Psoas muscle (tissue), 8 donors: ENCODE results near the gene PAX6. TPM values are rescaled to one million over a fixed set of nuclear protein-coding genes. Genes with fewer than 3 reads are reported as not detected.

Source experiments
- ATAC-seq, 4 donors: fragments of 200-7000 bp; cut with Tn5 transposase; one replicate each; pipeline ENCODE4 v1.9.1; 2020; ENCODE audit warnings: moderate library complexity in 3 of 4, mild to moderate bottlenecking in 2 of 4
- DNase-seq, 2 donors: peaks; one replicate each; pipeline ENCODE4 v3.0.0-alpha.2; 2020
- H3K27ac ChIP-seq: fragments of 200-600 bp; one replicate; pipeline ENCODE4 v1.8.0; 2022
- H3K27me3 ChIP-seq, 3 donors: fragments of 200-600 bp in 1 of 3; one replicate each; pipeline versions ENCODE4 v1.6.1 to v1.8.0; 2013 to 2022; ENCODE audit warnings: low read length in 2 of 3, mild to moderate bottlenecking in 2 of 3, moderate library complexity in 1 of 3; ENCODE audit not compliant: insufficient read depth in 3 of 3
- H3K36me3 ChIP-seq, 2 donors: fragments of 200-600 bp in 1 of 2; one replicate each; pipeline versions ENCODE4 v1.6.1 to v1.8.0; 2013 to 2022; ENCODE audit warnings: low read depth in 1 of 2, mild to moderate bottlenecking in 1 of 2, moderate library complexity in 1 of 2; ENCODE audit not compliant: insufficient read depth in 1 of 2
- H3K4me1 ChIP-seq: fragments of 200-600 bp; one replicate; pipeline ENCODE4 v1.8.0; 2022
- H3K4me3 ChIP-seq: fragments of 200-600 bp; one replicate; pipeline ENCODE4 v1.8.0; 2022; ENCODE audit warnings: mild to moderate bottlenecking
- H3K9me3 ChIP-seq: fragments of 200-600 bp; one replicate; pipeline ENCODE4 v1.8.0; 2022
- WGBS, 3 donors: extraction: QIAGEN DNeasy Blood & Tissue Kit; methylation state at CpG; one replicate each; pipeline versions ENCODE4 v1.1.6 to v1.1.7; 2013; 5-methylcytosine and 5-hydroxymethylcytosine counted together
- intact Hi-C, 2 donors: fragments of 100-400 bp; cut with DNase I; formaldehyde crosslinking; loops; one replicate each; pipeline versions ENCODE4 v1.11.0 to v1.14.2; 2022
- polyA plus RNA-seq, 3 donors: library from polyadenylated mRNA; stranded (reverse); fragments of 200-250 nt; gene quantifications; one replicate each; pipeline ENCODE4 v1.2.3, GENCODE V29; 2013
- total RNA-seq, 4 donors: library from RNA; stranded (reverse); fragmentation: NEBNext Ultra II Directional in 2 of 4; extraction: Animal tissue kit (Norgen Biotek cat#: 25700) in 2 of 4; gene quantifications; one replicate each; pipeline versions ENCODE4 v1.2.1 to v1.2.4, GENCODE V29; 2021 to 2023
- TF ChIP-seq, protein P1 (sequence below): fragments of 200-600 bp; IDR thresholded peaks from one replicate; pipeline ENCODE4 v1.8.0; 2022; ENCODE audit warnings: antibody characterized with exemption
- donor health status: healthy with polysubstance abuse.
- donor health status: DM: no; HTN: no; CAD: no; lungs with moderate emphysema.
- donor health status: Bipolar disorder and iron deficiency.
- donor health status: healthy.
- donor health status: DM: yes; HTN: yes; CAD: no.
- donor health status: DM: no; HTN: no; CAD: no.
- donor health status: DM: no; HTN: no; CAD: no.
- donor health status: DM: yes; HTN: yes; CAD: no.

The PAX6 gene
- total and polyA plus RNA-seq, 7 donors: 0.75 TPM; not detected in 6

DNA sequence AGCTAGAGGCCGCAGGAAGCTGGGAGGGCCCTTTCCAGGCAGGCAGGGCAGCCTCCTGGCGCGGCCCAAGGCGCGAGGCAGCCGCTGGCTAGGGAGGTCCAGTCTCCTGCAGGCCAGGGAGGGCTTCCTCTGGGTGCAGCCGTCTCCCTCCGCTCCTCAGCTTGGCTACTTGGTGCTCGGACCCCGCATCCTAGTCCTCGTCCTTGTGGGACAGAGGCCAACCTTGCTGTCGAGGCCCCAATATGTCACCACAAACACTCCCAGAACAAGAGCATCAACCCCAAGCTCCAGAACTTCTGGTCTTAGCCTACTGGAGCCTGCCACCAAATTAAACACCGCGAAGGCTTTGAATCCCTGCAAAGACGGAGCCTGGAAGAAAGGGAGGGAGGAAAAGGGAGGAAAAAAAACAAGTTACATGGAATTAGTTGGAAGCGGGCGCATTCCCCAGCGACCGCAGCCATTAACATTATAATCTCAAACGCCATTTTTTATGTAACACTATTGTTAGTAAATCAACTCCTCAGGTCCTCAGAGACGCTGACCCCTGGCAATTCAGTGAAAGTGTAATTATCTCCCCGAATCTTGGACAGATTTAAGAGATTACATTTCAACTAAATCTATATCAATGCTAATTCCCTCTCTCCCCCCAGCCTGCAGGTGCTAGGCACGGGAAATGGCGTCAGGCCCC is 12.7 kb upstream of the PAX6 start:
- 24 to 28% (median 28%) methylated on average over 23 to 24 of the region's 24 CpGs for WGBS, 3 donors
- ATAC-seq: no peak
- intact Hi-C loops: no loop called here

DNA sequence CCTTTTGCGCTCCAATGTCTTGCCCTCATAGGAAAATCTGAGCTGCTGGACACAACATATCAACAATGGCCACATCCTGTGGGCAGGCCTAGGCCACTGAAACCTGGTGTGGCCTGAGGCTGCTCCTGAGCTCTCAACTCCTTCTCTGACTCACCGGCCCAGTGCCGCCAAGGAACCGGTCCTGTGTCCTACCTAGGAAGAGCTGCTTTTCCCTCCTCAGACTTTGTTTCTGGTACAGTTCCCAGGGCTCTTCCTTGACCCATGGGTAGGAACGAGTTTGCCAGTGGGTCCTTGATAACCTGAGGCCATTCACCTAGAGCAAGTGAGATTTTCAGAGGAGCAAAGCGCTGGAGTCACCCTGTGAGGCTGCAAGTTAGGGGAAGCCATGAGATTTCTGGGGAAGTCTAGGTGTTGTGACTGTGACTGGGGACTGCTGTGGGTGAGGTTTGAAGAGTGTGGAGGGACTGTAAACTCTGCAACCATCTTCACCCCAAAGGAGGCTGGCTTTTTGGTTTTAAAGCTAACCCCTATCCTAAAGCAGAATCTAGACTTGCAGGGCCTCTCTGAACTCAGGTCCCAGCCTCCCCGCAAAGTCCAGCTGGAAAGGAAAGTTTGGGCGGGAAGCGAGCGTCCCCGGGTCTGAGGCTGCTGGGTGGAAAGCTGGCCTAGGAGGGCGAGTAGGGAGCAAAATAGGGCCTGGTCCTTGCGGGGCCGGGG is 12.0 kb upstream of the PAX6 start:
- peaks cover 0 to 100% (median 75%) of the 10 kb centered on the region in 3 donors for H3K27me3 ChIP-seq
- intact Hi-C loops: no loop called here
- 55 to 68% (median 60%) methylated on average over 14 of the region's 14 CpGs for WGBS, 3 donors
- H3K27ac ChIP-seq: no peak overlapping the region
- DNase-seq (no peak), ATAC-seq (no peak)
- TF ChIP-seq, protein P1, sequence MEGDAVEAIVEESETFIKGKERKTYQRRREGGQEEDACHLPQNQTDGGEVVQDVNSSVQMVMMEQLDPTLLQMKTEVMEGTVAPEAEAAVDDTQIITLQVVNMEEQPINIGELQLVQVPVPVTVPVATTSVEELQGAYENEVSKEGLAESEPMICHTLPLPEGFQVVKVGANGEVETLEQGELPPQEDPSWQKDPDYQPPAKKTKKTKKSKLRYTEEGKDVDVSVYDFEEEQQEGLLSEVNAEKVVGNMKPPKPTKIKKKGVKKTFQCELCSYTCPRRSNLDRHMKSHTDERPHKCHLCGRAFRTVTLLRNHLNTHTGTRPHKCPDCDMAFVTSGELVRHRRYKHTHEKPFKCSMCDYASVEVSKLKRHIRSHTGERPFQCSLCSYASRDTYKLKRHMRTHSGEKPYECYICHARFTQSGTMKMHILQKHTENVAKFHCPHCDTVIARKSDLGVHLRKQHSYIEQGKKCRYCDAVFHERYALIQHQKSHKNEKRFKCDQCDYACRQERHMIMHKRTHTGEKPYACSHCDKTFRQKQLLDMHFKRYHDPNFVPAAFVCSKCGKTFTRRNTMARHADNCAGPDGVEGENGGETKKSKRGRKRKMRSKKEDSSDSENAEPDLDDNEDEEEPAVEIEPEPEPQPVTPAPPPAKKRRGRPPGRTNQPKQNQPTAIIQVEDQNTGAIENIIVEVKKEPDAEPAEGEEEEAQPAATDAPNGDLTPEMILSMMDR: no peak
- H3K9me3 ChIP-seq: no peaks in the 10 kb centered on the region
- no peaks in the 10 kb centered on the region for H3K36me3 ChIP-seq
- H3K4me1 ChIP-seq: no peaks in the 10 kb centered on the region
- H3K4me3 ChIP-seq: no peak overlapping the region

More for the DNA sequence above, 12.7 kb upstream of the PAX6 start:
- no peaks in the 10 kb centered on the region for H3K36me3 ChIP-seq
- H3K27ac ChIP-seq: no peak overlapping the region
- no peaks in the 10 kb centered on the region for H3K4me1 ChIP-seq
- DNase-seq: no peak
- H3K4me3 ChIP-seq: no peak overlapping the region
- TF ChIP-seq, protein P1: no peak
- peaks cover 0 to 100% (median 68%) of the 10 kb centered on the region in 3 donors for H3K27me3 ChIP-seq
- H3K9me3 ChIP-seq: no peaks in the 10 kb centered on the region

DNA sequence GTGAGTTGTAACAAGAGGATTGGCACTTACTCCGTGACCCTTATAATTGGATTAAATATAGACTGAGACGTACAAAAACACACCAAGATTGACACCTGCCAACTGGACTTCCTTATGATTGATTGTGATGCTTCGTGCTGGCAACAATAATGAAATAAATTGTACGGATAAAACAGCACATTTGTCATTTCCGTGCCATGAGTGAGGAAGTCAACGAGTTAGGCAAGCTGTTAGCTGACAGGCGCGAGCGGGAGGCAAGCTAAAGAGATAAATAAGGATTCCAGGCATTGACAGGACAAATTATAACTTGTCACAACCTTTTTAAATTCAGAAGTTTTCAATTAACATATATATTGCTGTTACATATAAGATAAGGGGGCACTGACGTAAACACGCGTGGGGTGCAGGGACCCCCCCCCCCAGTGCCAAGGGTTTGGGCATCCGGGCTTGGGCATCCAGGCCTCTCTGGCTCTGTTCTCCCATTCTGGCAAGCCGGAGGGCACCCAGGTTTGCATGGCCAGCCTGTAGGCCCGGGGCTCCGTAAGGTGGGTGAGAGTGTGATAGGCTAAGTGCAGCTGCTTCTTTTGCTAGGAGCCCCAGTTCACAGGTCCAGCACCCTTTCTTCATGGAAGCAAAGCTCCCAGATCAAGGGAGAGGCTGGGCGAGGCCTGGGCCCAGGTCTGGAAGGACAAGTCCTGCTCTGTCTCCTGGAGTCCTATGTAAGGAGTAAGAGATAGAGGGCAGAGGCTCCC is 11.2 kb upstream of the PAX6 start:
- Histone ChIP-seq H3K4me3 (no peak overlapping the region), H3K4me1 (peaks cover 7% of the 10 kb centered on the region), H3K27ac (no peak overlapping the region), H3K36me3 (no peaks in the 10 kb centered on the region), H3K9me3 (no peaks in the 10 kb centered on the region), H3K27me3 (peaks cover 0 to 100% (median 78%) of the 10 kb centered on the region in 3 donors)
- WGBS, 3 donors: 46 to 54% (median 51%) methylated on average over 17 of the region's 17 CpGs
- TF ChIP-seq, protein P1: no peak
- no peak for DNase-seq
- ATAC-seq: no peak
- intact Hi-C loops: no loop called here

DNA sequence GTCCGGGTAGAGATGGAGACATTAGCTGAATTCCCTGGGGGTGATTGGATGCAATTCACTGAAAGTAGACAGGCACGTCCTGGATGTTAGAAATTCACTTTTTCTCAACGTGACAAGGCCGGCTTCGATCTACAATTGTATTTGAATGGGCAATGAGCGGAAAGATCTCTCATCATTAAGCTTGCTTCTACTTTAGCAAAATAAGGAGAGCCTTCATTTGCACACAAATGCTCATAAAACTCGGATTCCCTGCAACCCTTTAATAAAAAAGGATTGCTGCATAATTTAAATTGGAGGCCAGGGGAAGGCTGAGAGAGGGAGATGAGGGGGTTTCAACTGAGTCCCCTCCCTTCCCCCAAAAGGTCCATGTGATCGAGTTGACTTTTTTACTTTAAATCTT is 10.6 kb upstream of the PAX6 start:
- ATAC-seq: no peak
- Histone ChIP-seq H3K27ac (no peak overlapping the region), H3K9me3 (no peaks in the 10 kb centered on the region), H3K27me3 (peaks cover 0 to 100% (median 78%) of the 10 kb centered on the region in 3 donors), H3K36me3 (no peaks in the 10 kb centered on the region), H3K4me3 (no peak overlapping the region), H3K4me1 (peaks cover 13% of the 10 kb centered on the region)
- intact Hi-C loops: no loop called here
- DNase-seq: no peak
- 18 to 25% (median 21%) methylated on average over 8 of the region's 8 CpGs for WGBS, 3 donors
- TF ChIP-seq, protein P1: no peak
